ENCODE data around the gene CACHD1.

Gene CACHD1

GRCh38 chr1:64469977-64470664 is at the start of gene CACHD1:
Gene CACHD1, plus strand, starts transcription at chr1:64470129. Its CDS starts 616 bp downstream, at chr1:64470745.
- peak; percentile 72 to 88 (median 76) for DNase-seq

GRCh38 chr1:64421377-64421776 is 48.6 kb upstream of the CACHD1 start:
- no peak for DNase-seq

GRCh38 chr1:64423526-64423925 is 46.4 kb upstream of the CACHD1 start:
- no peak for DNase-seq

DNA sequence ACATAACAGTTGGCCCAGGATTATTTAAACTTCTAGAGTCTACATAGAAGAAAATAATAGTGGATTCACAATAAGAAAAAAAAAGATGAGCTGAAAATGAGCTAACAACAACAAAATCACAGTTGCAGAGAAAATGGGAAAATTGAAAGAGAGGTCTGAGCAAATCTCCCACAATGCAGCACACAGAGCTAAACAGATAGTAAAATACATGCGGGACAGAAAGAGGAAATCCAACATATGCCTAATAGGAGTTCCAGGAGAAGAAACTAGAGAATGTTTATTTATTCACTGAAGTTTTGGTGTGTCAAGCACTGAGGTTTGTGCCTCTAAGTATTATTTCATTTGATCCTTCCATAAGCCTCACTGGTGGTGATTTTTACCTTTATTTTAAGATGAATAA is 45.5 kb upstream of the CACHD1 start:
- no peak for DNase-seq

- DNase-seq: no peak
These were observed 44.4 kb upstream of the CACHD1 start for GRCh38 chr1:64425521-64425920.

GRCh38 chr1:64426681-64427080 is 43.2 kb upstream of the CACHD1 start:
- no peak for DNase-seq

DNA sequence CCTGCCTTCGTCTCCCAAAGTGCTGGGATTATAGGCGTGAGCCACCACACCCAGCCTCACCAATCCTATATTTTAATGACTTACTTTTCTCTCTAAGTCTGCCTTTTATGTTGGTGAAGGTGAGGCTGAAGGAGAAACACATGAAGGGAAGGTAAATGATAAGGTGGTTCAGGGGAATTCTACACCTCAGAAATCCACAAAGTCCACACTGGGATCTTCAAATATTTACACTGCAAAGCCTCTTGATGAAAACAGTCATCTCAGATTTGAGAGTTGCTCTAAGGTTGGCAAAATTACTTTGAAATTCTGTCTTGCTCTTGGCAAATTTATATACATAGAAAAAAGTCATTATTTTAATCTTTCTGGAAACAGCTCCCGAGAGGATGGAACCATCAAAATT is 42.0 kb upstream of the CACHD1 start:
- DNase-seq: no peak

- DNase-seq: no peak
These were observed 36.6 kb upstream of the CACHD1 start for GRCh38 chr1:64433308-64433707.

DNA sequence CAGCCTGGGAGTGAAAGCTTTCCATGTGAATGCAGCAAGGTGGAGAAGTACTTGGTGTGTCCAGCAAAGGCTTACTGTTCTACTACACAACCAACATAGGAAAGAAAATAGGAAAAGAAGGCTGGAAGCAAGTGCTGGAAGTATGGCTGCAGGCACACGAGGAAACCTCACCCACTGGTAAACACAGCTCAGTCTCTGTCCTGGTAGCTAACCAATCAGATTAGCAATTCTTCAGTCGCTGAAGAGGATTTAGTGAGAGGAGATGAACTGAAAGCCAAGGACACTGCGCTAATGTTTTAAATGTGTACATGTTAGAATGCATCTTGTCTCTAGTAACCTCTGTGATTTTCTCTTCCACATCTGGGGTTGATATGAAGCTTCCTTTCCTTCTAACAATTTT is 36.2 kb upstream of the CACHD1 start:
- DNase-seq: no peak

GRCh38 chr1:64435000-64435399 is 34.9 kb upstream of the CACHD1 start:
- no peak for DNase-seq

GRCh38 chr1:64437453-64437852 is 32.5 kb upstream of the CACHD1 start:
- no peak for DNase-seq

GRCh38 chr1:64440183-64440826 is 29.6 kb upstream of the CACHD1 start:
- DNase-seq: peak; percentile 29 to 47 (median 40)

DNA sequence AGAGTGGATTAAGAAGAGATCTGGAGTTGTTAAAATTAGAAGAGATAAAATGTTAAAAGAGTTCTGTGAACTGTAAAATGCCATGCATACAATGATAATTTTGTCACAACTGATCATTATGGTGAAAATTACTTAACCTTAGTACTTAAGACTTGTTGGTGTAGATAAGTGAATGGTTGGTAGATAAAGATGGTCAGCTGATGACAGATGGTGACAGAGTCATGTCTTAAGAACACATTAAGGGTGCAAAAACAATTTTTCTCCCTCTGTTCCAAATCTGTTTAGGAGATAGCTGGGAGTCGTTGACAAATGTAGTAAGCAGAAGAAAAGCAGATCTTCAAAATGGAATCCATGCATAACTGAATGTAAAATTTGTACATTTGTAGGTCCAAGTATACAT is 18.5 kb upstream of the CACHD1 start:
- no peak for DNase-seq

DNA sequence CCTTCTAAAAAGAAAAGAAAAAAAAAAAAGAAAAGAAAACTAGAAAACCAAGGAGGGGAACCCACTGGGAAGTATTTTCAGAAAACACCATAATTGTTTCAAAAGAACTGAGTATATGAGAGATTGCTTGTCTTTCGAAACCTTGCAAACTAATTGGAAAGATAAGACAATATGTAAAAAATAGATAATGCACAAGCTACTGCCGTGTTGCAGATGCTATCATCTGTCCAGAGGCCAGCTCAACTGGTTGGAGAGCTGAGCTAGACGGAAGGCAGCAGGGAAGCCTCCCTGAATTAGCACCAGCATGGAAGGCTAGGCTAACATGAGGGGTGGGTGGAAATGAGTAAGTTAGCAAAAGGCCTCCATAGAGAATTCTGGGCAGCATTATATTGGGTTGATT is 16.2 kb upstream of the CACHD1 start:
- DNase-seq: no peak

DNA sequence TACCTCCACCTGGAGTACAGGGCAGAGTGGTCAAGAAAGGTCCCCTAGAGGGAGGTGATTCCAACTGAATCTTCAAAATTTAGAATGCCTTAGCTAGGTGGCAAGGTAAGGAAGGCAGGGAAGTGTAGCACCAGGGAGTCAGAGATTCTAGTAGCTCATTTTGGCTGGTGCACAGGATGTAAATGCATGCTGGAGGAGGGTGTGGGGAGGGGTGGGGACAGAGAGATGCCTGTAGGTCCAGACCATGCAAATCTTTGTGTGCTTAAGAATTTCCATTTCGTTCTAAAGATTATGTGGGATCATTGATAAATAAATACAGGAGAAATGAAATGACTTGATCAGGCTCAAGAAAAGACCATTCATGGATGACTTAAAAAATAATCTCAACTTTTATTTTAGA is 11.0 kb upstream of the CACHD1 start:
- no peak for DNase-seq

GRCh38 chr1:64459743-64460142 is 10.2 kb upstream of the CACHD1 start:
- DNase-seq: peak in 1 of 3 donors; percentile 10

DNA sequence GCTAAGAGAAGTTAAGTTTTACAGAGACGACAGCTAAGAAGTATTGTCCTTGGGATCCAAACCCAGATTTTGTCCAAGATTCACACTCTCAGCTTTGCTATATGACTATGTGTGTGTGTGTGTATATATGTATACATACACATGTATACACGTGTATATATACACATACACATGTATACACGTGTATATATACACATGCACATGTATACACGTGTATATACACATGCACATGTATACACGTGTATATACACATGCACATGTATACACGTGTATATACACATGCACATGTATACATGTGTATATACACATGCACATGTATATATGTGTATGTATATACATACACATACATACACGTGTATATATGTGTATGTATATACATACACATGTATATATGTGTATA is 3.9 kb upstream of the CACHD1 start:
- no peak for DNase-seq

GRCh38 chr1:64469116-64469976 is 583 bp upstream of the CACHD1 start:
- peak; percentile 66 to 71 (median 69) for DNase-seq

- peak in 2 of 3 donors; percentile 24 to 44 for DNase-seq
These were observed 812 bp downstream of the CACHD1 start for GRCh38 chr1:64470665-64471217.

DNA sequence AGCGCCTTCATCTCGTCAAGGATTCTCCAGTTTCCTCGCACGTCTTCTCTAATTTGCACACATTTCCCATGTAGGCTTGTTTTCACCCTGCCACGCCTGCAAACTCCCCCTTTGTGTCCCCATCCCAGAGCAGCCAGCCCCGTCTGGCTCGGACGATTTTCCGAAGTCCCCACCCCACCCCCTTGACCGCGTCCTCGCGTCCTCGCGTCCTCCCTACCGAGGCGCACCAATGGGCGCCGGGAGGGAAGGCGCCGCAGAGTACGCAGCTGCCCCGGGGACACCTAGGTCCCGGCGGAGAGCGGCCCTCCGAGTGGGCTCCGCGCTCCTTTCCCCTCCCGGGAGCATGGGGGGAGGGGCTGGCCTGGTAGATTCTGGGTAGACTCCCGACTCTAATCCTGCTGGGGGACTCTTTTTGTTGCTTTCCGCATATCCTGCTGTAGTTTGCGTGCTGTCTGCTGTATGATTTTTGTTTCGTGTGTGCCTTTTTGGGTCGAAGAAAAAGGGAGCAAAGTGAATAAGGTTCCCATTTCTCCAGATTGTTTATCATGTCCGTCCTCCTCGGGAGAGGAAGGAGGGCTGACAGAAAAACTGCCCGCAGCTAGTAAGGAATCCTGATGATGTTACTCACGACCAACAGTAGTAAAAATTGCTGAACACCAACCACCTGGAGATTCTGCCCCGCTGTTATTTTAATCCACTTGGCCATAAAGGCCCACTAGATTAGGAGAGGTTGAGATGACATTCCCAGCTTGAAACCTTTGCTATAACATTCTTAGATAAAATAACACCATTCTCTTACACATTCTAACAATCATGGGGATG is 1.5 kb downstream of the CACHD1 start:
- peak in 2 of 3 donors; percentile 8 to 47 for DNase-seq

DNA sequence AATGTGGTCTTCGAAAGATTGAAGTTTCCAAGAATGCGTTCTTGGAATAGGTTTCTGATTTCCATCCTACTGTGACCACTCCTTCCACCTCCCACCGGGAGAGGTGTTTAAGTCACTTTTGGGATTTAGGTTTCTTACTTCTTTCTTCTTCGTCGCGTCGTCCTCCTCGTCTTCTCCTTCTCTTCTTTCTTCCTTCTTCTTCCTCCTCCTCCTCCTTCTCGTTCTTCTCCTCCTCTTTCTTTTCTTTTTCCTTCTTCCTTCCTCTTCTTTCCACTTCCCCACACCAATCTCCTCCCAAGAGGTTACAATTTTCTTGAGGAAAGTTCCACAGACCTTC is 2.1 kb downstream of the CACHD1 start:
- DNase-seq: no peak

GRCh38 chr1:64472805-64473204 is 2.9 kb downstream of the CACHD1 start:
- DNase-seq: no peak

DNA sequence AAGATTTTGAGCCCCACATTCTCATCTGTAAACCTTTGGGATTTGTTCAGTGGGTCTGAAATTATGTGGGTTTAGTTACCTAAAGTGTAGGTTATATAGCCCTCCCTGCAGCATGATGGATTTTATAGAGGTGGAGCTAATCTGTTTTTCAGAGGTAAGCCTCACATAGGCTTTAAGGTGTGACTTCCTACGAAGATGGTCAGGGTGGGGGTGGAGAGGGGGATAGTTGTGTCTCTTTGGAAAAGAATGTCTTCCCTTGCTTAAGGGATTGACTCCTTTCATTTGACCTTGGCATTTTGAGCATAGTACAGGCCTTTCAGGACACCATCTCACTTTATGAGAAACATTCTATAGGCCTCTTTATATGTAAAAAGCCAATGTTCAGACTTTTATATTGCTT is 3.4 kb downstream of the CACHD1 start:
- no peak for DNase-seq
